GM21423 (cell line): Measurements from ENCODE around the gene PDE6A.
"Not testable (repeated sequence)": the region's sequence is repeated elsewhere in the genome, so short reads cannot be mapped to it uniquely, and the experiment has no call there.

Experiments
- ATAC-seq: cut with Tn5 transposase; IDR thresholded peaks from one replicate; pipeline ENCODE4 v1.9.1; 2021; ENCODE audit warnings: mild to moderate bottlenecking, moderate library complexity; ENCODE audit not compliant: unreplicated experiment

PDE6A gene

GRCh38 chr5:149869411-149869821 is 75.2 kb downstream of the PDE6A start:
- no peak for ATAC-seq

- ATAC-seq = no peak
These were observed 78.8 kb downstream of the PDE6A start for GRCh38 chr5:149865746-149866145.

DNA sequence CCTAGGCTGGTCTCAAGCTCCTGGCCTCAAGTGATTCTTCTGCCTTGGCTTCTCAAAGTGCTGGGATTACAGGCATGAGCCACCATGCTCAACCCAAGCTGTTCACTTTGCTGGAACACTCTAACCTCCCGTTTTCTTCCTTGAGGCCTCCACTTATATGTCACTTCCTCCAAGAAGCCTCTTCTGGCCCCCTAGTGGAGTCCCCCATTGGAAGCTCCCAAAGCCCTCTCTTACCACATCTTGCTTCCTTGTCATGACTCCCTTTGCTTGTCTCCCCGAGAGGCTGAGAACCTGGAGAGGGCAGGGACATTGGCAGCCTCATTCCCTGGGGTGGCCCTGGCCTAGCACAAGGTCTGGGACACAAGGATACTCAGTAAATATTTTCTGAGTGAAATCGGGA is 80.8 kb downstream of the PDE6A start:
- ATAC-seq = no peak

GRCh38 chr5:149863176-149863575 is 81.4 kb downstream of the PDE6A start:
- no peak for ATAC-seq

- peak; percentile 88 for ATAC-seq
These were observed 83.7 kb downstream of the PDE6A start for GRCh38 chr5:149860801-149861322.

DNA sequence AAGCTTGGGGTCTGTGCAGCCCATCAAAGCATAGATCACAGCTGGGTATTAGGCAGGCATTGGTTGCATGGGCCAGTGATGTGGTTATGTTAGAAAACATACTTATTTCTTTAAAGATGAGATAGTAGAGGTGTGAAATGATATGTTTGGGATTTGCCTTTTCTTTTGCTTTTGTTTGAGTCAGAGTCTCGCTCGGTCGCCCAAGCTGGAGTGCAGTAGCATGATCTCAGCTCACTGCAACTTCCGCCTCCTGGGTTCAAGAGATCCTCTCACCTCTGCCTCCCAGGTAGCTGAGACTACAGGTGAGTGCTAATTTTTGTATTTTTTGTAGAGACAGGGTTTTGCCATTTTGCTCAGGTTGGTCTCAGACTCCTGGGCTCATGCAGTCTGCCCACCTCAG is 84.8 kb downstream of the PDE6A start:
- no peak for ATAC-seq

GRCh38 chr5:149858481-149858880 is 86.1 kb downstream of the PDE6A start:
- ATAC-seq = not testable (repeated sequence)

DNA sequence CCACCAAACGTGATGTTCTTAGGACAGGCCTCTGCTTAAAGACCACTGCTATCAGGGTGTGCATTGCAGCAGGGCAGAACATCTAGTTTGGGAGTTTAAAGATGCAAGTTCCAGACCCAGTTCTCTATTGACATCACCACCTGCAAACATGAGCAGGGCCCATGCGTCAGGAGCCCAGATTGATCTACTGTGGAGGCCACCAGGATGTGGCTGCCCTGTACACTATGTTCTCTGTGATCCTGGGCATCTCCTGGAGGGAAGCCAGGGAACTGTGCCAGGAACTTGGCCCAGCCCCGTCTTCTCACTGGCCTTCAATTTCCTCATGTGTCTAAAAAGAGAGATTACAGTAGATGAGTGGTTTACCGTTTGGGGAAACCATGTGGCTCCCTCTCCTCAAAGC is 87.1 kb downstream of the PDE6A start:
- ATAC-seq = no peak

DNA sequence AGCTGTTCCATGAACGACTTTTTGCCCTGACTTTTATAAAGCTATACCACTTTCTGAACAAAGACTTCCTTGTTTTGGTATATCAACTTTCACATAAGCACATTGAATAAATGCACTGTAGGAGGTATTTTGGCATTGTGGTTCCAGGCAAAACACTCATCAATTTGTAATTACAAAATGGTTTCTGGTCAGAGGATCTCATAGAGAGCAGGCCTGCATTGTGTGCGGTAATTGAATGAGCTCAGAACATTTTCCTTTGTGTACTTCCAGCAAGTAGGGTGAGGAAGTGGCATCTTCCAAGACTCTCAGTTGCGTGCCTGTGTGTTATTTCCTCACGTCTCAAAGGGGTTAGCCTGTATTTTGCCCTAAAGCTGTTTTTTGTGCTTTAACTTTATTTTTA is 89.2 kb downstream of the PDE6A start:
- ATAC-seq = no peak

DNA sequence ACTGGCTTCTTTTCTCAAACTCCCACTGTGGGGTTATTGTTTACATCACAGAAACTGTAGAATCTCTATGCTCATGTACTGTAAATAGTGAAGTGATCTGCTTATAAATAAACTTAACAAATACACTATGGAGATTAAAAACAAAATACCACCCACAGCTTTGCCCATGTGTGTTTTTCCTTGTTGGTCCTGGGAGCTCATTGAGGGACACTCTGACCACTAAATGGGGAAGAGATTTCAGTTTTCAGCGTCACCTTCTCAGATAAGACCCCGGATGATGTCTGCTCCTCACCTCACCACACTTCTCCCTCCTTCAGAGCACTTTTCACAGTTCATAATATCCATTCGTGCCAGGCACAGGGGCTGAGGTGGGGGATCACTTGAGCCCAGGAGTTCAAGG is 89.7 kb downstream of the PDE6A start:
- ATAC-seq = no peak

DNA sequence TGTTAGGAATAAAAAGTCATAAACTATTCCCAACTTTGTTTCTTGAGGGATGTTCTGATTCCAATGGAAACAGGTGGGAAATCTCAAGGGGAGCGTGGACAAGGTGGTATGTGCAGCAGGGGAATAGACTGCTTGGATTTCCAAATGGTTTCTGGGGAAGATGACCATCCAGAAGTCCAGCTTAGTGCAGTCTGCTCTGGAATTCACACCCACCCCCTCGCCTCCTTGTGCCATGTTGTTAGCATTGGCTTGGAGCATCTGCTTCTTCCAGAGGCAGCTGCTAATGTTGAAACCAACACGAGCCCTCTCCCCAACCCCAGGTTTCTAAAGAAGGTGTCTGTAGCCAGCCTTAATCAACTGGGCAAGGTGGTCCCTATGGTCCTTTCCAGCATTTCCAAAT is 90.9 kb downstream of the PDE6A start:
- ATAC-seq = no peak

- ATAC-seq = no peak
These were observed 91.3 kb downstream of the PDE6A start for GRCh38 chr5:149853331-149853648.

- peak; percentile 69 for ATAC-seq
These were observed 91.8 kb downstream of the PDE6A start for GRCh38 chr5:149852641-149853330.

GRCh38 chr5:149851211-149851610 is 93.4 kb downstream of the PDE6A start:
- ATAC-seq = no peak

DNA sequence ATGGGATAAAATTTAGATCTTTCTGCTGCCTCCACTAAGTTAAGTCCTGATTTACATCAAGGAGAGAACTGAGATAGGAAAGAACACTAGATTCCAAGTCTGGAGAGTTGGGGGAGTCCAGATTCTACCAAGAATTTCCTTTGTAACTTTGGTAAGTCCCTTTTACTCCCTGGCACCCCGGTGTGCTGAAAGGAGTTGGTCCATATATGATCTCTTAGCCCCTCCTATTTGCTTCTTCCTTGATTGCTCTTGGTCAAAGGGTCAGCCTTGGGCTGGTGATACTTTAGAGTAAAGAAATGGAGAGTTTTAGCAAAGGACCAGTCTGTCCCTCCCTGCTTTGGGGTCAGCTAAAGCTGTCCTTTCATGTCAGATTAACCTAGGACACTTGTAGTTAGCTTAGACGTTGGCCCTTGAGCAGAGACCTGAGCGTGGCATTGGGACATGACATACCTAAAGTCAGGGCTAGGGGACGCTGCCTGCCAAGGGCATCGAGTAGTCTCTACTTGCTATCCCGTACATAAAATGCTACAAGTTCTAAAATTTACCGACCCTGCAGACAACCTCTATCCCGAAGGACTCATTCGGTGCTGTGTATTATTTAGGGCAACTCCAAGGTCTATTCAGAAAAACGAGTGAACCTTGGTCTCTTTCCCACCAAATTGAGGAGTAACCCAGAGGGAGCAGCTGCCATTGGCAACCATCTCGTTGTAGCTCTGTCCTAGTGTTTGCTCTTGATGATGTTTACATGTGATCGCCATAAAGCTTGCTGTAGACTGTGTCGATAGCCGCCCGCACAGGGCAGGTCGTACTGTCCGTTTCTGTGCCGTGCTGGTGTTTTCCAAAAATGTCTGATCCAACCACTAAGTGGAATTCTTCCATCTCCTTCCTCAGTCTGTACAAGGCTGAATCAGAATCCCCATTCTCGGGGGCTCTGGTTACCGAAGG is 94.4 kb downstream of the PDE6A start:
- no peak for ATAC-seq

GRCh38 chr5:149849280-149849965 is 95.2 kb downstream of the PDE6A start:
- ATAC-seq = no peak

GRCh38 chr5:149847611-149848010 is 97.0 kb downstream of the PDE6A start:
- no peak for ATAC-seq

- no peak for ATAC-seq
These were observed 98.6 kb downstream of the PDE6A start for GRCh38 chr5:149846021-149846420.

DNA sequence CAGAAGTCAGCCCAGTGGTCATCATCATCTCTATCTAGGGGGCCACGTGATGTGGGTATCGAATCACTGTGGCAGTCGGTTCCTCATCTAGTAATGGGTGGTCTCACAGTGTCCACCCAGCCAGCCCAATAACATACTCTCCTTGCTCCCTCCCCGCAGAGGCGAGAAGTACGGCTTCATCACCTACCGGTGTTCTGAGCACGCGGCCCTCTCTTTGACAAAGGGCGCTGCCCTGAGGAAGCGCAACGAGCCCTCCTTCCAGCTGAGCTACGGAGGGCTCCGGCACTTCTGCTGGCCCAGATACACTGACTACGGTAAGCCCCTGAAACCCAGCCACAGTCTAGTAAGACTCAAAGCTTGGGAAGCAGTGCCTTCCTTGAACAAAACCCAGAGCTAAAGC is 99.0 kb downstream of the PDE6A start:
- no peak for ATAC-seq

GRCh38 chr5:149841851-149842793 is 102.5 kb downstream of the PDE6A start:
- no peak for ATAC-seq
